Measurements from ENCODE around the gene GSC2.

GSC2 gene

GRCh38 chr22:19125011-19125410 is 25.1 kb downstream of the GSC2 start:
- Histone ChIP-seq H3K4me1 (ENCODE audit: control insufficient read depth, insufficient read depth, low read length) (peaks cover 8% of the 10 kb centered on the region), H3K36me3 (ENCODE audit: control insufficient read depth, insufficient read depth, low read length) (no peaks in the 10 kb centered on the region), H3K4me3 (ENCODE audit: insufficient read depth, low read depth, low read length) (no peak overlapping the region), H3K27me3 (ENCODE audit: control insufficient read depth, insufficient read depth, low read length, poor library complexity, severe bottlenecking) (no peaks in the 10 kb centered on the region), H3K9me3 (ENCODE audit: control insufficient read depth, low read length) (no peaks in the 10 kb centered on the region), H3K27ac (ENCODE audit: insufficient read depth, low read depth, low read length, poor library complexity, severe bottlenecking) (no peak overlapping the region)
- WGBS, 2 experiments, result 95 to 96% methylated on average over 11 of the region's 11 CpGs

GRCh38 chr22:19124377-19124776 is 25.7 kb downstream of the GSC2 start:
- 76 to 80% methylated on average over 4 of the region's 4 CpGs for WGBS, 2 experiments
- peaks cover 8% of the 10 kb centered on the region for H3K4me1 ChIP-seq (ENCODE audit: control insufficient read depth, insufficient read depth, low read length)
- no peaks in the 10 kb centered on the region for H3K27me3 ChIP-seq (ENCODE audit: control insufficient read depth, insufficient read depth, low read length, poor library complexity, severe bottlenecking)
- no peak overlapping the region for H3K4me3 ChIP-seq (ENCODE audit: insufficient read depth, low read depth, low read length)
- H3K9me3 ChIP-seq (ENCODE audit: control insufficient read depth, low read length), result no peaks in the 10 kb centered on the region
- no peak overlapping the region for H3K27ac ChIP-seq (ENCODE audit: insufficient read depth, low read depth, low read length, poor library complexity, severe bottlenecking)
- H3K36me3 ChIP-seq (ENCODE audit: control insufficient read depth, insufficient read depth, low read length), result no peaks in the 10 kb centered on the region

- Histone ChIP-seq H3K27ac (ENCODE audit: insufficient read depth, low read depth, low read length, poor library complexity, severe bottlenecking) (no peak overlapping the region), H3K9me3 (ENCODE audit: control insufficient read depth, low read length) (no peaks in the 10 kb centered on the region)
- WGBS, 2 experiments, result 94 to 95% methylated on average over 4 of the region's 4 CpGs
These were observed 26.2 kb downstream of the GSC2 start for GRCh38 chr22:19123936-19124335.

GRCh38 chr22:19122752-19123492 is 27.2 kb downstream of the GSC2 start:
- no peaks in the 10 kb centered on the region for H3K27me3 ChIP-seq (ENCODE audit: control insufficient read depth, insufficient read depth, low read length, poor library complexity, severe bottlenecking)
- 17 to 18% methylated on average over 27 of the region's 27 CpGs for WGBS, 2 experiments
- H3K27ac ChIP-seq (ENCODE audit: insufficient read depth, low read depth, low read length, poor library complexity, severe bottlenecking), result peak overlapping the region; percentile 59

More at GRCh38 chr22:19123936-19124335, 26.2 kb downstream of the GSC2 start:
- Histone ChIP-seq H3K27me3 (ENCODE audit: control insufficient read depth, insufficient read depth, low read length, poor library complexity, severe bottlenecking) (no peaks in the 10 kb centered on the region), H3K36me3 (ENCODE audit: control insufficient read depth, insufficient read depth, low read length) (no peaks in the 10 kb centered on the region), H3K4me1 (ENCODE audit: control insufficient read depth, insufficient read depth, low read length) (peaks cover 8% of the 10 kb centered on the region), H3K4me3 (ENCODE audit: insufficient read depth, low read depth, low read length) (no peak overlapping the region)

DNA sequence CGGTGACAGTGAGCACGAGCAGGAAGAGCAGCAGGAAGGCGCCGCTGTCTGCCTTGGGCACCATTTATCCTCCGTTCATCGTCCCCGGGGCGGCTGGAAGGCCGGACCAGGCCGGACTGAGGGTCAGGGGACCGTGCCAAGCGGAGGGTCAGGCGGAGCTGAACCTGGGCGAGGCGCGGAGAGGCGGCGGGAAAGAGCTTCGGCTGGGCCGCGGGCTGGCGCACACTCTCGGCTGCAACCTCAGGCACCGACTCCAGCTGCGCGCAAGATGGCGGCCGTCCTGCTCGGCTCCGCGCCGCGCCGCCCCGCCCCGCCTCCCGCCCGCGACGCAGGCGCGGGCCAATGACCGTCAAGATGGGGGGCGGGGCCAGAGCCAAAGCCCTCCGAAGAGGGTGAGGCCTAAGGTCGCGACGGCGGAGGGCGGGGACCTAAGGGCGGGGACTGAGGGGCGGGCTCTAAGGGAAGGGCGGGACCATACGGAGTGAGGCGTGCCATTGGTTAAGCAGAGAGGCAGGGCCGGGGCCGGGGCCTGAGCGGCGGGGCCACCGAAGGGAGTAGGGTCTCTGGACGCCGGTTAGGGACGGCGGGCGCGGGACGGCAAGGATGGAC is 27.8 kb downstream of the GSC2 start, which contains the start of gene DGCR2:
TSS of gene DGCR2 (minus strand) at position 270 of the 609 bp plus-strand sequence. CDS start at position 64, 206 bp downstream.
- Histone ChIP-seq H3K27me3 (ENCODE audit: control insufficient read depth, insufficient read depth, low read length, poor library complexity, severe bottlenecking) (no peaks in the 10 kb centered on the region), H3K36me3 (ENCODE audit: control insufficient read depth, insufficient read depth, low read length) (no peaks in the 10 kb centered on the region), H3K4me1 (ENCODE audit: control insufficient read depth, insufficient read depth, low read length) (peaks cover 8% of the 10 kb centered on the region), H3K9me3 (ENCODE audit: control insufficient read depth, low read length) (no peaks in the 10 kb centered on the region), H3K4me3 (ENCODE audit: insufficient read depth, low read depth, low read length) (peak within 1 kb of the TSS; percentile 96), H3K27ac (ENCODE audit: insufficient read depth, low read depth, low read length, poor library complexity, severe bottlenecking) (peak within 1 kb of the TSS; percentile 67)
- 0% methylated on average over 67 of the region's 67 CpGs for WGBS, 2 experiments

More at GRCh38 chr22:19122752-19123492, 27.2 kb downstream of the GSC2 start:
- Histone ChIP-seq H3K9me3 (ENCODE audit: control insufficient read depth, low read length) (no peaks in the 10 kb centered on the region), H3K4me1 (ENCODE audit: control insufficient read depth, insufficient read depth, low read length) (peaks cover 8% of the 10 kb centered on the region), H3K36me3 (ENCODE audit: control insufficient read depth, insufficient read depth, low read length) (no peaks in the 10 kb centered on the region), H3K4me3 (ENCODE audit: insufficient read depth, low read depth, low read length) (peak overlapping the region; percentile 96)

GRCh38 chr22:19121631-19122142 is 28.4 kb downstream of the GSC2 start:
- Histone ChIP-seq H3K4me1 (ENCODE audit: control insufficient read depth, insufficient read depth, low read length) (peaks cover 8% of the 10 kb centered on the region), H3K27me3 (ENCODE audit: control insufficient read depth, insufficient read depth, low read length, poor library complexity, severe bottlenecking) (no peaks in the 10 kb centered on the region), H3K9me3 (ENCODE audit: control insufficient read depth, low read length) (no peaks in the 10 kb centered on the region), H3K27ac (ENCODE audit: insufficient read depth, low read depth, low read length, poor library complexity, severe bottlenecking) (peak overlapping the region; percentile 67), H3K4me3 (ENCODE audit: insufficient read depth, low read depth, low read length) (peak overlapping the region; percentile 96), H3K36me3 (ENCODE audit: control insufficient read depth, insufficient read depth, low read length) (no peaks in the 10 kb centered on the region)
- 0 to 1% methylated on average over 47 of the region's 47 CpGs for WGBS, 2 experiments

- WGBS, 2 experiments, result 20 to 24% methylated on average over 22 to 23 of the region's 23 CpGs
- Histone ChIP-seq H3K4me3 (ENCODE audit: insufficient read depth, low read depth, low read length) (peak overlapping the region; percentile 96), H3K4me1 (ENCODE audit: control insufficient read depth, insufficient read depth, low read length) (peaks cover 8% of the 10 kb centered on the region), H3K36me3 (ENCODE audit: control insufficient read depth, insufficient read depth, low read length) (no peaks in the 10 kb centered on the region), H3K27me3 (ENCODE audit: control insufficient read depth, insufficient read depth, low read length, poor library complexity, severe bottlenecking) (no peaks in the 10 kb centered on the region), H3K27ac (ENCODE audit: insufficient read depth, low read depth, low read length, poor library complexity, severe bottlenecking) (no peak overlapping the region), H3K9me3 (ENCODE audit: control insufficient read depth, low read length) (no peaks in the 10 kb centered on the region)
These were observed 29.1 kb downstream of the GSC2 start for GRCh38 chr22:19120829-19121630.

GRCh38 chr22:19119949-19120348 is 30.1 kb downstream of the GSC2 start:
- Histone ChIP-seq H3K36me3 (ENCODE audit: control insufficient read depth, insufficient read depth, low read length) (no peaks in the 10 kb centered on the region), H3K9me3 (ENCODE audit: control insufficient read depth, low read length) (no peaks in the 10 kb centered on the region), H3K4me1 (ENCODE audit: control insufficient read depth, insufficient read depth, low read length) (peaks cover 10% of the 10 kb centered on the region), H3K27me3 (ENCODE audit: control insufficient read depth, insufficient read depth, low read length, poor library complexity, severe bottlenecking) (no peaks in the 10 kb centered on the region), H3K4me3 (ENCODE audit: insufficient read depth, low read depth, low read length) (no peak overlapping the region), H3K27ac (ENCODE audit: insufficient read depth, low read depth, low read length, poor library complexity, severe bottlenecking) (no peak overlapping the region)
- 93 to 95% methylated on average over 8 of the region's 8 CpGs for WGBS, 2 experiments

DNA sequence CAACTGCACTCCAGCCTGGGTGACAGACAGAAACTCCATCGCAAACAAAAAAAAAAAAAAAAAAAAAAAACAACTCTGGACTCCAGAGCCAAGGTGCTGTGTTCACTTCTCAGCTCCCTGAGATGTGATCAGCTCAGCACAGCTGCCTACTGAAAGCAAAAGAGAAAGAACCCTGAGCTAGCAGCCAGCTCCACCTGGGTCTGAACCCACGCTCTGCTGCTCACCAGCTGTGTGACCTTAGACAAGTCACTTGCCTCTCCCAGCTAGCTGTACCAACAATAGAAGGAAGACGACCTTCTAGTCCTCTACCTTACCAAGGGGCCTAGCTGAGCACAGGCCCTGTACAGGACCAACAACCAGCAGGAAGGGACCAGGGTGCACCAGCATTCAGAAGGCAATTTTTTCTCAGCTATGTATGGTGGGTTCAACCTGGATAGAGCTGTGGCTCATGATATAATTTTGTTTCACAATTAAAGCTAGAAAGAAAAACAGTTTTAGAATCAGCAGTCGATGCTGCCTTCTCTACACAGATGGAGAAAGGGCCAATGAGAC is 31.7 kb downstream of the GSC2 start:
- no peaks in the 10 kb centered on the region for H3K9me3 ChIP-seq (ENCODE audit: control insufficient read depth, low read length)
- no peak overlapping the region for H3K4me3 ChIP-seq (ENCODE audit: insufficient read depth, low read depth, low read length)
- WGBS, 2 experiments, result 83 to 90% methylated on average over 4 of the region's 4 CpGs
- H3K27ac ChIP-seq (ENCODE audit: insufficient read depth, low read depth, low read length, poor library complexity, severe bottlenecking), result no peak overlapping the region
- H3K36me3 ChIP-seq (ENCODE audit: control insufficient read depth, insufficient read depth, low read length), result no peaks in the 10 kb centered on the region
- H3K27me3 ChIP-seq (ENCODE audit: control insufficient read depth, insufficient read depth, low read length, poor library complexity, severe bottlenecking), result no peaks in the 10 kb centered on the region
- H3K4me1 ChIP-seq (ENCODE audit: control insufficient read depth, insufficient read depth, low read length), result peaks cover 14% of the 10 kb centered on the region

Data from ectodermal cell (in vitro differentiated cells).